GM18951 (cell line): Measurements from ENCODE around the gene VPS13D.

ENCODE experiments used
- POLR2A ChIP-seq: IDR thresholded peaks from 4 replicates; pipeline ENCODE4 v1.6.1; 2011; ENCODE audit warnings: mild to moderate bottlenecking; ENCODE audit not compliant: insufficient read length, insufficient read depth; ENCODE audit errors: extremely low read depth
- in situ Hi-C: fragments of 300-500 bp; cut with MboI; formaldehyde crosslinking; loops from one replicate; pipeline ENCODE4 v1.12.0; 2022; ENCODE audit warnings: low sequenced_read_pairs, mixed read lengths, inconsistent platforms; ENCODE audit not compliant: unreplicated experiment

VPS13D gene

DNA sequence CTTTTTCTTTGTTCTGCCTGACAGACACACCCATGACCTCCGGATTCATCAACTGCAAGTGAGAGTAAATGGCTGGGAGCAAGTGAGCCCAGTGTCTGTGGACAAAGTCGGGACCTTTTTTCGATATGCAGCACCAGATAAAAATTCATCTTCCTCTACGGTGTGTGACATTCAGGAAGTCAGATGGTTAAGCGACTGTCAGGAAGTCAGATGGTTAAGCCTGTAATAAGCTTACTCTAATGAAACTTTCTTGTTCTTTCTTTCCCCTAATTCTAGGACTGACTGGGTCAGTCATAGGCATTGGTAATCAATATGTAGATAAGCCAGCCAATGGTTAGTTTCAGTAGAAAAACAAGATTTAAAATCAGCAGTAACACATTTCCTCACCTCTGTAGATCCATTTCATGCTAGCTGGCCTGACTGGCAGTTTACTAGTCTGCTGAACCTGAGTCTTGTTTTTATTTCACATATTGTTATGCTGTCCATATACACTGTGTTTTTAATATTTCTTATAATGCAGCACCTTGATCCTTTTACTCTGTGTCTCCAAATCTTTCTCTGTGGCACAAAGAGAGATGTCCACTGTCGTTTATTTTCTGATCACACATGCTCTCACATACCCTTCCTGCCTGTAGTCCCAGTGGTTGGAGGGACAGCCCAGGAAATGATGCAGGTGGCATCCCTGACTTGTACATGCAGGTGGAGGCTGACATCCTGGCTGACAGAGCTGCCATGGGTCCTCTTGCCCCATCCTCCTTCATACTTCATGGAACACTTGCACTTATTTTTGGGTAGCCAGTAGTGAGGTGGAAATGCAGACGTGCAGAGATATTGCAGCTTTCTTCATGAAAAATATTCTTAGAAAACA is 115.8 kb downstream of the VPS13D start:
- TF ChIP-seq POLR2A: no peak
- in situ Hi-C loops: no loop called here

DNA sequence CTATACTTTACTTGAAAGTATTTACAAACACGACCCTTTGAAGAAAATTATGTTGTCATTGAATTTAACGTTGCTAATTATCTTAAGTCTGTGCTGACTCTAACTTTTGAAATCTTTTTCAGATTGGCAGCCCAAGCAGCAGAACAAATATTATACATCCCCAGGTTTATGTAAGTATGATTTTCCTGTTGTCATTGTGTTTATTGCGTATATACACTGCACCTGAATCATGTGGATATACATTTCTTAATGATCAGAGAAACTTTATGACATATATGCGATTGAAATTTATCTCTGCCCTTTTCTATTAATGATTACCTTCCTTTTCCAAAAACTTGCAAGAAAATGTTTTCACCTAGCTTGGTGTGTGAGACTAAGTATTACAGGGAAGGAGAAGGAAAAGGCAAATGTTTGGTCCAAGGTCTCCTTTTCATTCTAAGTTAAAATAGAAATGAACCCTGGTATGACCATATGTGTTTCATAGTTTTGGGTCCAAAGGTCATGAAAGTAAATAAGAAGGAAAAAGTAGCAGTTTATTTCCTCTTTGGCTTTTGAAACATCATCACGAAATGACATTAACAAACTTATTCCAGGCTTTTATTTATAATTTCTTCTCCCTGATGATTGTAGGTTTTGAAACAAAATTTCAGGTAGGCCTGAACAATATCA is 116.8 kb downstream of the VPS13D start:
- in situ Hi-C loops: no loop called here
- TF ChIP-seq POLR2A: no peak

- no peak for TF ChIP-seq POLR2A
- in situ Hi-C loops: no loop called here
Observed at GRCh38 chr1:12348113-12348512, 118.3 kb downstream of the VPS13D start.

DNA sequence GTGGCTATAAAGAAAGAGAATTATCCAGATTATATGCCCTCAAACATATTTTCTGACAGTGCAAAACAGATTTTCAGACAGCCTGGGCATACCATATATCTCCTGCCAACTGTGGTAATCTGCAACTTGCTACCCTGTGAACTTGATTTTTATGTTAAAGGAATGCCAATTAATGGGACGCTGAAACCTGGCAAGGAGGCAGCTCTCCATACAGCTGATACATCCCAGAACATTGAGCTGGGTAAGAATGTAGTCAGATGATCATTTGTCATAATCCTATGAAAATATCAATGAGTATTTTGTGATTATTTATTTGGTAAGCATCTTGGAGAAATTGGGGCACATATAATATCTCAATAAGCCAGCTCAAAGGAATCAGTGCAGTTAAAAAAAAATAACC is 124.2 kb downstream of the VPS13D start:
- in situ Hi-C loops: no loop called here
- no peak for TF ChIP-seq POLR2A

DNA sequence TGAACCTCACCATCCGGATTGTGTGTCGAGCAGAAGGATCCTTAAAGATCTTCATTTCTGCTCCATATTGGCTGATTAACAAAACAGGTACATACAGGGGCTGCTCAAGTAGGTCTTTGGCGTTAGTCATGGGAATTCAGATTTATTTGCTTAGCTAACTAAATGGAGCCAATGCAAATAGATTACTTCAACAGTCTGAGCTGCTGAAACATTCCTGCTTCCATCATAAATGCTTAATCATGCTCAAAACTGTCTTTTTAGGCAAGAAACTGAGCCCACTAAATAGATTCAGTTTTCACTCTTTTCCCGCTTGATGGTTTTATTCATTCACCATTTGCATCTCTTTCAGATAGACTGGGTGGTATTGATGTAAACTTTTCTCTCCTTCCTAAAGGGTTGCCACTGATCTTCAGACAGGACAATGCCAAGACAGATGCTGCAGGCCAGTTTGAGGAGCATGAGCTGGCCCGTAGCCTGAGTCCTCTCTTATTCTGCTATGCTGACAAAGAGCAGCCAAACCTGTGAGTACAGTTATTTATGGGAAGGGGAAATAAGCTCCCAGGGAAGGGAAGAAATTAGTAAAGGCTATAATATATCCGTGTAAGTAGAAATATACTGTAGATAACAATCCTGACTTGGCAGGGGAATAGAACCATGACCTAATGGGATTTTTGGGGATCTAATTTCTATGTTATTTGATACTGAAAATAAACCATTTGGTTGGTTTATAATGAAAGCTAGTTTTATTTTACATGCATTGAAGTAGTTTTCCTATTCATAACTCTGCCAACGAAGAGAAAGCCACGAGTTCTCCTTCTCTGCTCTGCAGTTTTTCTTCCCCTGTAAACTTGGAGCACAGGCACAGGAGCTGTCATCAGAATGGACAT is 126.4 kb downstream of the VPS13D start:
- TF ChIP-seq POLR2A: no peak
- in situ Hi-C loops: no loop called here

- no peak for TF ChIP-seq POLR2A
- in situ Hi-C loops: no loop called here
Observed at GRCh38 chr1:12358499-12358898, 128.7 kb downstream of the VPS13D start.

DNA sequence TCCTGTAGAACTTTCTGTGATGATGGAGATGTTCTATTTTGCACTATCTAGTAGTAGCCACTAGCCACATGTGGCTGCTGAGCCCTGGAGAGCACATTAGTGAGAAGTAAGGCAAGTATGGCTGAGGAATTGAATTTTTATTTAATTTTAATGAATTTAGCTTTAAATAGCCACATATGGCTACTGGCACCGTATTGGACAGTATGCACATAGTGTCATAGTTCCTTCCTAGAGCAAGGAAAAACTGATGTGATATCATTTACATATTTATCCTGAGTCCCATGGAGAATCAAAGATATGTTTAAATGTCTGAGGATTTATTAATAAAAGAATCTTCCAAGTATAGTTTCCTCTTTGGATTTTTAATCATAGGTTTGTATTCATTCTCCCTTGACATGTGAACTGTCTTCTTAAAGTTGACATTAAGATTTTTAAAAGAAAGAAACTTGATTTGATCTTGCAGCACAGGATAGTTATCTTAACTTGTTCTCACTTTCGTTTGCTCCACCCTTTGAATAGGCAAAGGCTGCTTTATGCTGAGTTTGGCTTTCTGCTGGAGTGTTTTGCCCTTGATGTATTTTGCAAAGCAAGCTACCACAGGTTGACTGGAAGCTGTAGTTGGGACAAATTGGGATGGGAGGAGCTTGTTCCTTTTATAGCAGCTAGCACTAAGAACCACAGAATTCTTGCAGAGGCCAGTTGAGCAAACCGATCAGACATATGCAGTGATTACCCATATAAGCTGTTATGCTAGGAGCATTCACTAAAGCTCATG is 129.7 kb downstream of the VPS13D start:
- in situ Hi-C loops: no loop called here
- no peak for TF ChIP-seq POLR2A

- in situ Hi-C loops: no loop called here
- no peak for TF ChIP-seq POLR2A
Observed at GRCh38 chr1:12368646-12369045, 138.8 kb downstream of the VPS13D start.

GRCh38 chr1:12369258-12369657 is 139.4 kb downstream of the VPS13D start:
- in situ Hi-C loops: no loop called here
- TF ChIP-seq POLR2A: no peak

GRCh38 chr1:12370333-12370975 is 140.6 kb downstream of the VPS13D start:
- in situ Hi-C loops: no loop called here
- no peak for TF ChIP-seq POLR2A

- in situ Hi-C loops: no loop called here
- no peak for TF ChIP-seq POLR2A
Observed at GRCh38 chr1:12371053-12371452, 141.2 kb downstream of the VPS13D start.

GRCh38 chr1:12372180-12372579 is 142.3 kb downstream of the VPS13D start:
- in situ Hi-C loops: no loop called here
- TF ChIP-seq POLR2A: no peak
